Stimulated activated CD8-positive, alpha-beta memory T cell treated with anti-CD3 and anti-CD28 coated beads, Interleukin-2, amount 100 ng/mL, for 48 hours (primary cell): ENCODE results near the gene RNF123.
"Not testable (repeated sequence)": the region's sequence is repeated elsewhere in the genome, so short reads cannot be mapped to it uniquely, and the experiment has no call there.

Experiments
- DNase-seq, 2 donors: peaks; one replicate each; pipeline ENCODE4 v3.0.0-alpha.2; 2020; ENCODE audit warnings: low read depth in 2 of 2

The RNF123 gene

DNA sequence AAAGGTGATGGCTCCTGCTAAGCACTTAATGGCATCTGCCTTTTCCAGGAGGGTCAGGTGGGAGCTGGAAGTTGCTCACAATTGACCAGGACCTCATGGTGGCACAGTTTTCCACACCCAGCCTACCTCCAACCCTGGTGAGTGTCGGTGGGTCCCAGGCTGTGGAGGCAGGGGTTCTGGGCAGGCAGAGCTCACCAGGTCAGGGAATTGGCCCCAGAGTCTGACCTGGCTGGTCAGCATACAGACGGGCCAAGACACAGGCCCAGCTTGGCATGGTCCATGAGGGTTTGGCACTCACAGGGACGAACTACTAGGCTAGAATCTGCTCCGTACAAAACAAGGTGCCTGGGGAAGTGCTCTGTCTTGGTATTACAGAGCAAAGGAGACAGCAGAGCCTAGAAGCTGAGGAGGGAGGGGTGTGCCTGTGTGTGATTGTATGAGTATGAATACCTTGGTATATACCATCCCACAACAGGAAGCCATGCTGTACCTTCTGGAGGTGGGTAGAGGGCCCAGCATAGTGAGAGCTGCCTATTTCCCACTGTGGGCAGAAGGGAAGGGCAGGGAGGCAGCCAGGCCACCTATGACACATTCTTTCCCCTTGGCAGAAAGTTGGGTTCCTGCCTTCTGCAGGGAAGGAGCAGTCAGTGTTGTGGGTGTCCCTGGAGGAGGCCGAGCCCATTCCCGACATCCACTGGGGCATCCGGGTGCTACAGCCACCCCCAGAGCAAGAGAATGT is 8.7 kb upstream of the RNF123 start:
- no peak for DNase-seq

DNA sequence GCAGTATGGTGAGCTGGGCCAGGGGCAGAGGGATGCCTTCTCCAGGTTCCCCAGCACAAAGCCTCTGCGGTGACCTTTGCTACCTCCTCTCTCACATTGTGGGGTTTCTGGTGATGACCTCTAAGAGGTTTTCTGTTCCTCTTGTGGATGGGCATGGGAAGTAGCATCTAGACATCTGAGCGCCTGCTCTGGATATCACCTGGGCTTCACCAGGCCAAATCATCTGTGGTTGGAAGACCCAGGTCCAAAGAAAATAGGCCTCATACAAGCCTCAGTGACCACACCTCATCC is 8.2 kb upstream of the RNF123 start:
- no peak for DNase-seq

DNA sequence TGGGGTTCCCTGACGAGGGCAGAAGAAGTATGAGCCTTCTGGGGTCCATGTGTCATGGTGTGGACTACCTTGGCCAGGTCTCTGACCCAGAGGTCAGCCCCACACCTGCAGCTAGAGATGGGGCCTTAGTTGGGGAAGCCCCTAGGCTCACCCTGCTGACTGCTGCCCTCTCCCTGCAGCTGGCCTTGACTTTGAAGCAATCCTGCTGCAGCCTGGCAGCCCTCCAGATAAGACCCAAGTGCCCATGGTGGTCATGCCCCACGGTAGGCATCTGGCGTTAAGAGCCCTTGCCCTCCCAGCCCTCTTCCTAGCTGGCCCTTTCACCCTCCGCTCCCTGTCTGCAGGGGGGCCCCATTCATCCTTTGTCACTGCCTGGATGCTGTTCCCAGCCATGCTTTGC is 7.8 kb upstream of the RNF123 start:
- no peak for DNase-seq

DNA sequence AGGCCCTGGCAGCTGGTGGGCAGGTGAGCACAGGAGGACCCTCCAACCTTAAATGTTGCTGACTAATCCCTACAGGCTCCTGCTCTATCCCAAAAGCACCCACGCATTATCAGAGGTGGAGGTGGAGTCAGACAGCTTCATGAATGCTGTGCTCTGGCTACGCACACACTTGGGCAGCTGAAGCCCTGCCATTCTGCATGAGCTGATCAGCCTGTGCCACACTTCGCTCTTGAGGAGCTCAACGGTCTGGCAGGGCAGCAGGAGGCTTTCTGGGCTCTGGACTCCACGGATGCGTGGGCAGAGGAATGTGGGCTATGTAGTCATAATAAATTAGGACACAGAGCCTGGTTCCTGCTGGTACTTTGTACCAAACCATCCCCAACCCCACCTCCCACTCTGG is 6.2 kb upstream of the RNF123 start:
- no peak for DNase-seq

DNA sequence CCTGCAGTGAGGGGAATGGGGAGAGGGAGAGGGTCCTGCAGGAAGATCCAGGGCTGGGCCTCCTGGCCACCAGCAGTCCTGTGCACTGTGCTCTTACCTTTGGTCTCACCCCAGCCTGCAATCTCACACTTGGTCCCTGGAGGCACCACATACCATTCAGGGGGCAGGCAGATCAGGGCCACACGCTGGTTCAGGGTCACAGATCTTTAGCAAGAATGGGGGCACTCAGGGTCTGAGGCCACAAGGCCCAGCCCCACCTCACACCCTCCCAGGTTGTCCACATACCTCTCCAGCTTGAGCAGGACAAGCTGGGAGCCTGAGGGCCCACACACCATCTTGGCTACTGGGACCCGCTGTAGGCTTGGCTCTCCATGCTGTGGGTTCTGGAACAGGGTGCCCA is 4.9 kb upstream of the RNF123 start:
- DNase-seq, result not testable (repeated sequence)

DNA sequence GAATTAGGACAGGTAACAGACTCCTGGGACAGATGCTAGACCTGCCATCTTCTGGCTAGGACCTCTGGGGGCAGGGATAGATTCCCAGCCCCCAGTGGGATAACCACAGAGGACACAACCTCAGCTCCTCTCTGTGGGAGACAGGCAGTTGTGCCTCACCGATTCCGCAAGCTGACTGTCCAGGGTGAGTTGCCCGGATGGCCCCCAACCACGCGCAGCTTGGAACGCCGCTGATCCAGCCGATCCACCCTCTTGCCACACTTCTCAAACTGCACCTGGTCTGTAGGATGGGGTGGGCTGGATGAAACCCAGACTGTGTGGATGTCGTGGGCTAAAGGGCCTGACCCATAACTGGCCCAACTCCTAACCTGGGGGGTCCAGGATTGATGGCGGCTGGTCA is 4.3 kb upstream of the RNF123 start:
- DNase-seq, result not testable (repeated sequence)

DNA sequence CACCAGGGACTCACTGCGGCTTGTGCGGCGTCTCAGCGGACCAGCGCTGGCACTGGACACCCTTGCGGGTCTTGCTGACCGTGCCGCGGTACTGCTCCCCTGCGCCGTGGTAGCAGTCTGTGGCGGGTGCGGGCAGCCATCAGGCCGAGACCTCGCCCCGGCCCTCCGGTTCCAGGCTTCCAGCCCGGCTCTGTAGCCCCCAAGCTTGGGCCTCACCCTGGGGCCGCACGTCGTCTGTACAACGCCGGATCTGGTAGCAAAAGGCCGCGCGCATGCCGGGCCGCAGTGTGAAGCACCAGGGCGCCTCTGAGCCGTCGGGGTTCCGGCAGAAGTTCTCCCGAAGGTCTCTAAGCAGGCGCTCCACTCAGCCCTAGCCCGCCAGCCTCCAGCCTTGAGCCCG is 3.5 kb upstream of the RNF123 start:
- DNase-seq, result not testable (repeated sequence)

DNA sequence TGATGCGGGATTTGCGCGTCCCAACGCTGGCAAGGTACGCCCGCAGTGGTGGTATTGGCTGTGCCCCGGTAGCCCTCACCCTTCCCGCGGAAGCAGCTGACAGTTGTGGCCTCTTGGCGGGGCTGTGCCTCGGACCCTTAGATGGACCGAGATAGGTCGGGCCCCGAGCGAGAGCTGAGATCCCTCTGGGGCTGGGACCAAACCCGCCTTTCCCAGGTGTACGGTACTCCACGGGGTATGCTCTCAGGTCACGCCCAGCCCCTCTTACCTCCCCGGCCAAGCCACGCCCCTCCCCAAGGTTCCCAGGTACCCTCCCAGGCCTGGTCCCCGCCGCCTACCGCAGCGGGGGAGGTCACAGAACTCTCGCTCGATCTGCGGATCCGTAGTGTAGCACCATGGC is 3.0 kb upstream of the RNF123 start:
- not testable (repeated sequence) for DNase-seq

DNA sequence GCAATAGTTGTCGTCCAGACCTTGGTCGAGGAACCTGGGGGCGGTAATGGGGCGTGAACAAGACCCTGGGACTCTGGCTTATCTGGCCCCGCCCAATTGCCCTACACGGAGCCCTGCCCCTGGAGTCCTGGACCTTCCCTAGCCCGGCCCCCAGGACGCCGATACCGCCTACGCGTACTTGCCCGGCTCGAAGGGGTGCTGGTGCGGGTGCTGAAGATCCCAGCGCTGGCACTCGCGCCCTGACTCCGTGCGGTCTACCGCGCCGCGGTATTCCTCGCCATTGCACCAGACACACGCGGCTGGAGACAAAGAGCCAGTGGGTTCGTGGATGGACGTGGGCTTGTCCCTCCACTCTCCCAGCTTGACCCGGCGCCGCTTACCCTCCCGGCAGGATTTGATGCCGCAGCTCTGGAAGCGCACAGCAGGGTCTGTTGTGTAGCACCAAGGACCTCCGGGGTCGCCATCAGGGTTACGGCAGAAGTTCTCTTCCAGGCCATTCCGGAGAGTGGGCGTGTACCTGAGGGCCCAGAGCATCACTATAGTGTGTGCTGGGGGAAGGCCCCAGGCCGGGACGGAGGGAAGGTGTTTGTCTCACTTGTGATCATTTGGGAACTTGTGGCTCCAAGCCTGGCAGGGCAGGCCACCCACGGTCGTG is 2.5 kb upstream of the RNF123 start:
- peak in 1 of 2 donors; percentile 56 for DNase-seq

DNA sequence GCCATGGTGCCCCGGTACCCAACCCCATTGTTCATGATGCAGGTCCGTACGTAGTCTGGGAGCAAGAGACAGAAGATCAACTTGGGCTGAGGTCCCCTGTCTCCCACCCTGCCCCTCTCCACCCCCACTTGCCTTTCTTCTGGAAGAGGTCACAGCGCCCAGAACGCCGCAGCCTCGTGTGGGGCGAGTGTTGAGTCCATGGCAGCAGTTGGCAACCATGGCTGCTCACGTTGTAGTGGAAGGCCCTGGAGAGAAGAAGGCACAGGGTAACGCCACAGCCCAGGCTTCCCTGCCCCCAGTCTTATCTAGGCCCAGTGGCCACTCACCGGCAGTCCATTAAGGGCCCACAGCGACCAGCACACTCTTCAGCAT is 1.9 kb upstream of the RNF123 start:
- not testable (repeated sequence) for DNase-seq

DNA sequence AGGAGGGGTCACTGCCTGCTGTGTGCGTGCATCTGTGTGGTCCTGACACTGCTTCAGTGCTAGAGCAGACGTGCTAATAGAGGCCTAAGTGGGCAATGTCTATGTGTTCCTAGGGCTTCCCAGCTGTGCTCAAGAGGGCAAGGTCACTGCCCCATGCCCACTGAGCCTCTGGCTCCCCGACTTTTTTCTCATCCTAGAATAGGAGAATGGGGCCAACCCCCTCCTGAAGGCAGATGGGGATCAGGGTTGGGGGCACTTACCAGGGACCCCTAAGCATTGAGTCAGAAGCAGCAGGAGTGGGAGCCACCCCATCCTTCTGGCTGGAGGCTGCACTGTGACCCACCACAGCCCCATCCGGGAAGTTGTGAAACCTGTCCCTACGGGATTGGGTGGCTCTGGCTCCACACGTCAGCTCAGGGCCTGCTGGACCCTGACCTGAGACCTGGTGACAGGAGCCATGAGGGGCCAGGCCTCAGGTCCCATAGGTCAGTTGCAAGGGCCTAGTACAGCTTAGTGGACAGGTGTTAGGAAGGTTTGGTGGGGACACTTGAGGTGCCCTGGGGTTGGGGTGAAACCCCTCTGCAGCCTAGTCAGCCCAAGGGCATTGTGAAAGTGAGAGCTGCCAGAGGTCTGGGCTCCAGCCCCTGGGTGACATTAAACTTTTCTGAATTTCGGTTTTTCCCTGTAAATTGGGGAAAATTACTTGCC is 865 bp upstream of the RNF123 start:
- not testable (repeated sequence) for DNase-seq

DNA sequence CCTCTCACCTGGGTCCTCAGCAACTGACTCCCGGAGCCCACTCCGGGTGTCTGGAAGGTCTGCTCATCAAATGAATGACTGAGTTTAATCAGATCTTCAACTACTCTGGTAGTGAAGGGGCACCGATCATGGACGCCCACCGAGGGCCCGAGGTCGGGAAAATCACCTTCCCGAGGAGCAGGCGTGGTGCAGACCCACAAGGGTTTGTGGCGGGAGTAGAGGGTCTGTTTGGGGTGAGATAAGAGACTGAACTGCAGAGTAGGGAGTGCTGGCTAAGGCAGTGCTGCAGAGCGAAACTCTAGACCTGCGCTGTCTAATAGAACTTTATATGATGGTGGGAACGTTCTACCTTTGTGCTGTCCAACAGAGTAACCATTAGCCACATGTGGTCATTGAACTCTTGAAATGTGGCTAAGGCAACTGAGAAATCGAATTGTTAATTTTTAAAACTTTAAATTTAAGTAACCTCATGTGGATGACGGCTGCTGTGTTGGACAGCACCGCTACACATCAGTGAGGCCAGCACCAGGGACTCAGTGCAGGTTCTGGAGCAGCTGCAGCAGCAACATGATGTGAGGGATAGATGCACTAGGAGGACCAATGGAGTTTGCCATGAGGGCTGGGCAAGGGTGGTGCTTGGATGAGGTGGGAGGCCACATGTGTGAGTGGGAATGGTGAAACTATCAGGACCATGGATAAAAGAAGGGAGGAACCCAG is 709 bp downstream of the RNF123 start:
- DNase-seq, result not testable (repeated sequence)

DNA sequence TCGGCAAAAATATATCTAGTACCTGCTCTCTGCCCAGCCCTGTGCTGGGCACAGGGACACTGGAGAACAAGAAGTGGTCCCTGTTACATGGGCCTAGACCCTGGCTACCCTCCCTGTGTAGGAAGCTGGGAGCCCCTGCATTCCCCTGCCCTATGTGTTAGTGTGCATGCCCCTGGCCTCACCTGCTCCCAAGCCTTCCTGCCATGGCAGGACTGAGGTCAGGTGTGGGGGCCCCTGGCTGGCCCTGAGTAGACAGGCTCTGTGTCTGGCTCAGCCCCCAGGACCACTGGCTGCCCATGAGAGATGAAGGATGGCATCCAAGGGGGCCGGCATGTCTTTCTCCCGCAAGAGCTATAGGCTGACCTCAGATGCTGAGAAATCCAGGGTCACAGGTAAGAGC is 1.5 kb downstream of the RNF123 start:
- not testable (repeated sequence) for DNase-seq

DNA sequence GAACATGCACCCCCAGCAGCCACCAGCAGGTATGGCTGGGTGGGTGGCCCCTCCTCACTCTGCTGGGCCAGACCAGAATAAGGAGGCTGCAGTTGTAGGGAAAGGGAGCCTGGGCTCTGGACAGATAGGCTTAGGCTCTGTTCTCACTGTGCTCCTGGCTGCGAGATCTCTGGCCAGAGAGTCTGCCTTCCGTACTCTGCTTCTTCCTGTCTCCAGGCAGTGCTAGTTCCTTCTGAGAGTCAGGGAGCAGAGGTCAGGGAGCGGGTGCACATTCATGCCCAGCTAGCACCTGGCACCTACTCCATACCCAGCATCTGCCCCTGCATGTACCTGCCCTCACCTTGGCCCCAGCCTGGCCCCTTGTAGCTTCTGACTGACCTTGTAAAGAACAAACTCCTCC is 2.1 kb downstream of the RNF123 start:
- DNase-seq, result not testable (repeated sequence)

DNA sequence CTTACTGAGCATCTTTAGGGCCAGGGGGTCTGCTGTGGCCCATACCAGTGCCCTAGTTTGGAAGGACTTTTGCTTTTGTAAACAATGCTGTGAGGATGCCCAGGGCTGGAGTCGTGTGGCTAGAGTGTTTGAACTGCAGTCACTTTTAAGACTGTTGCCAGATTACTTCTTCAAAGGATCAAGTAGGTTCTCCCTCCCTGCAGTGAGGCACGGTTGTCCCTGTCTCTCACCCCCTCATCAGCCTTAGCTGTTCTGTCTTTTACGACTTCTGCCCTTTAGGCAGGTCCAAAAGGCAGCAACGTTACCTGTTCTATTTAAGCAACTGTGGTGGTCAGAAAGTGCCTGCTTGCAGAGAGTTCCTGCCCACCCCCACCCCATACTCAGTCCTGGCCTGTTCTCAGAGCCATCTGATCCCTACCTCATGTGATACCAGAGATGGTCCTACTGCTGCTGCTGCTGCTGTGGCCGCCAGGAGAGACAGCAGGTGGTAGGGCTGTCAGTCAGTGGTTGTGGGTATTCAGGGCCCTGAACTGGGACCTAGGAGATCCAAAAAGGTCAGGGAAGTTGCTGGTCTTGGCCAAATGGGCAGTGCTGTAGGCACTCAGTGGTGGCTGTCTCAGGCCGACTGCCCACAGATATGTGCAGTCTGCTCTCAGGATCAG is 5.2 kb downstream of the RNF123 start:
- not testable (repeated sequence) for DNase-seq

DNA sequence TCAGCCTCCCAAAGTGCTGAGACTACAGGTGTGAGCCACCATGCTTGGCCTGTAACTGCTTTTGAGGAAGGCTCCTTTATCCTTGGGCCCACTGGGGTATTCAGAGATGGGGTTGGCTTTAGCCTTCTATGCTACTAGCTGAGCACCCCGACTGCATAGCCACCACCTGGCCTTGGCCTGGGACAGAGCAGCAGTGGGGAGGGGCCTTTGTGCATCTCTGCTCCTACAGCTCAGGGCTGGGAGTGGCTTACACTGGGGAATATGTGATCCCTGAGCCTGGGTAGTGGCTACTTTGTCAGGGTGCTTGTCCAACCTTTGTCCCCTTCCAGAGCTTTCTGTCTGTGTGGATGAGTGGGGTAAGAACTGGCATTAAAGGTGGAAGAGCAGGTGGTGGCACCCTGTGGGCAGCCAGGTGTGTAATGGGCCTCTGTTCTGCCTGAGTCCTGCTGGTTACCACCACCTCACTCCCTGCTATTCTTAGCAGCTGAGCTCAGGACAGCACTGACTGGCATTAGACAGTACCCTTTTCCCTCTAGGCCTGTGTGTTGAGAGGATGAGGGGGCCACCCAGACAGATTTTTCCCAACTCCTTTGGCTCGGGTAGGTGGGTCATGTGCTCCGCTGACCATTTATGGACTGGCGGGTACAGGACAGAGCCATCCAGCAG is 6.1 kb downstream of the RNF123 start:
- DNase-seq, result not testable (repeated sequence)

DNA sequence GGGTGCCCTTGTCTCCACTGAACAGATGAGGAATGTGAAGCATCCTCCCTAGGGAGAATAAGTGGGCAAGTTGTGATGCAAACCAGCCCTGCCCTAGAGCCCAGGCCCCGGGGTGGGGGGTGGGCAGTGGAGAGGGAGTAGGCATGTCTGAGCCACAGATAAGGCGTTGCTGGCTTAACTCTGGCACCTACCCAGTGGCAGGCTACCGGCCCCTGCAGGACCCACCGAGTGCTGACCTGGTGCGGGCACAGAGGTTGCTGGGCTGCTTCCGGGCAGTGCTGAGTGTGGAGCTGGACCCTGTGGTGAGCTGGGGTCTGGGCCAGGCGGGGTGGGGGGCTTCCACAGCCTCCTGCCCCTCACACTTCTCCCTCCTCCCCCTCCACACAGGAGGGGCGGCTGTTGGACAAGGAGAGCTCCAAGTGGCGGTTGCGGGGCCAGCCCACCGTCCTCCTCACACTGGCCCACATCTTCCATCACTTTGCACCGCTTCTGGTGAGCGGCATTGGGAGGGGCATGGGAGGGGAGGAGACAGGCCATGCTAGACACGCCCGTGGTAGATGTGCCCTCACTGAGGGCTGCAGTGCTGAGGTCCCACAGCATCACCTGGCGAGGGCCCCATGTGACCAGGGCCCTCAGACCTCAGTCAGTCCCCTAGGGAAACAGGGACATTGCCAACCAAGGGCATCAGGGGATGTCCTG is 10.1 kb downstream of the RNF123 start:
- DNase-seq, result no peak

DNA sequence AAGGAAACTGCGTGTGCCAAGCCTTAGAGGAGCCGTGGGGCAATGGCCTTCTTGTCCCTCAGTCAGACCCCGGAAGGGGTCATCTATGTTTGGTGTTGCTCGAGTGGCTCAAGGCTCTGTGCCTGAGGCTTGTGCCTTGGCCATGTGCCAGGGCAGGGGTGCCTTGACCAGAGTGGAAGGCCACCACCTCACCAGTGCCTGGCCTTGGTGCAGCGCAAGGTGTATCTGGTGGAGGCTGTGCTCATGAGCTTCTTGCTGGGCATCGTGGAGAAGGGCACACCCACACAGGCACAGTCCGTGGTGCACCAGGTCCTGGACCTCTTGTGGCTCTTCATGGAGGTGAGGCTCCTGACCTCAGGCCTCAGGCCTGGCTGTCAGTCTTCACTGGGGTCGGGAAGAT is 10.7 kb downstream of the RNF123 start:
- DNase-seq, result no peak

DNA sequence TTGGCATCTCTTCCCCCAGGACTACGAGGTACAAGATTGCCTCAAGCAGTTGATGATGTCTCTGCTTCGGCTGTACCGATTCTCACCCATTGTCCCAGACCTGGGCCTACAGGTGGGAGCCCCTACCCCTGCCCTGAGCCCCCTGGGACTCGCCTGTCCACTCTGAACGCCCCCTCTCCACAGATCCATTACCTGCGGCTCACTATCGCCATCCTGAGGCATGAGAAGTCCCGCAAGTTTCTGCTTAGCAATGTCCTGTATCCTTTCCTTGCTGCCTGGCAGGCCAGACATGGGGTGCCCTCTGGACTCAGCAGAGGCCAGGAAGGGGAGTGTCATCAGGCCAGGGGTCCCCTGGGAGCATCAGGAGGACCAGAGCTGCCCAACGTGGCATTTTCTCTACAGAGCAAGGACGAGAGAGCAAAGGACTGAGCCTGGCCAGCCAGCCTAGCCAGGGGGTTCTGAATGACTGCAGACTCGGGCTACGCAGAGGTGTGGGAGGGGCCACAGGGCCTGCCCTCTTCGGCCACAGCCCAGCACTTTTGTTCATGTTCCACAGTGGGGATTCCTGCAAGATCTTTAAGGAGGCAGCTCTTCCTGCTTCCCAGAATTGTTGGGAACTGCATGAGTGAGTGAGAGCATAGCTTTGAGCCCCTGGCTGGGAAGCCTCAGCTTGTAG is 11.2 kb downstream of the RNF123 start:
- no peak for DNase-seq

DNA sequence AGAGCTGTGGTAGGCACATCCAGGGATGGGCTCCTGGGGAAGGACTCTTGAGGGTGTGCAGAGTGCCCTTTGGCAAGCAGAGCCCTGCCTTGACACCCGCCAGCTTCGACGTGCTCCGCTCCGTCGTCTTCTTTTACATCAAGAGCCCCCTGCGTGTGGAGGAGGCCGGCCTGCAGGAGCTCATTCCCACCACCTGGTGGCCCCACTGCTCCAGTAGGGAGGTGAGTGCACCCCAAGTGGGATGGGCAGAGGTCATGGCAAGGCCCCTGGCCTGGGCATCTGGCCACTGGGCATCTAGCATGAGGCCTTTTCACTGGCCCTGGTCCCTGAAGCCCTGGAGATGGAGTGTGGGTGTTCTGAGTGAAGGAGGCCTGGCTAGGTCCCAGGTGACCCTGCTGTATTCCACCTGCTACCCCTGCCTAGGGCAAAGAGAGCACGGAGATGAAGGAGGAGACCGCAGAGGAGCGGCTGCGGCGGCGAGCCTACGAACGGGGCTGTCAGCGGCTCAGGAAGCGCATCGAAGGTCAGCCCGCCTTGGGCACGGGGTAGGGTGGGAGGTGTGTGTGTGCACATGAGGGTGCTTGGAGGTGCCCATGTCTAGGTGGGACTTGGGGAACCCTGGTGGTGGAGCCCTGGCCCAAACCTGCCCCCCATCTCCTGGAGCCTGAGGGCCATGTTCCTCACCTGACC is 12.2 kb downstream of the RNF123 start:
- no peak for DNase-seq
